K562 (cell line): ENCODE data around the gene MALAT1. TPM values are rescaled to one million over a fixed set of nuclear protein-coding genes. Genes with fewer than 3 reads are reported as not detected.
A peak's percentile ranks its signal among the peaks of the same experiment; 100 is the strongest.
"Not testable (repeated sequence)": the region's sequence is repeated elsewhere in the genome, so short reads cannot be mapped to it uniquely, and the experiment has no call there.

ENCODE experiments used
- ATF7 ChIP-seq: fragments of 450-650 bp; IDR thresholded peaks from 2 replicates; pipeline ENCODE4 v1.7.1; 2014; ENCODE audit warnings: mild to moderate bottlenecking, moderate library complexity
- BCOR ChIP-seq: fragments of 450-650 bp; IDR thresholded peaks from 2 replicates; pipeline ENCODE4 v1.6.1; 2016
- C11orf30 ChIP-seq: fragments of 450-650 bp; IDR thresholded peaks from 2 replicates; pipeline ENCODE4 v1.6.1; 2016; ENCODE audit warnings: low read depth, mild to moderate bottlenecking
- CEBPB ChIP-seq: fragments of 450-650 bp; IDR thresholded peaks from 2 replicates; pipeline ENCODE4 v1.6.1; 2016; ENCODE audit warnings: missing genetic modification characterization, missing compliant biosample characterization
- E2F8 ChIP-seq: fragments of 450-650 bp; IDR thresholded peaks from 2 replicates; pipeline ENCODE4 v1.7.1; 2018; ENCODE audit warnings: mild to moderate bottlenecking, low read depth; ENCODE audit not compliant: partially characterized antibody
- HDAC1 ChIP-seq, 2 experiments: fragments of 450-650 bp; IDR thresholded peaks; 2 replicates each; pipeline ENCODE4 v1.6.1; 2016 to 2017; ENCODE audit warnings: inconsistent platforms in 1 of 2, mild to moderate bottlenecking in 1 of 2, moderate library complexity in 1 of 2
- HDAC2 ChIP-seq: fragments of 450-650 bp; IDR thresholded peaks from 2 replicates; pipeline ENCODE4 v1.6.1; 2016; ENCODE audit warnings: mild to moderate bottlenecking
- KDM1A ChIP-seq, 2 experiments: fragments of 450-650 bp; IDR thresholded peaks; 2 replicates each; pipeline ENCODE4 v1.6.1; 2016; ENCODE audit warnings: mild to moderate bottlenecking in 2 of 2
- MTA1 ChIP-seq: fragments of 450-650 bp; IDR thresholded peaks from 2 replicates; pipeline ENCODE4 v1.6.1; 2017; ENCODE audit warnings: borderline replicate concordance
- PHF20 ChIP-seq: fragments of 450-650 bp; IDR thresholded peaks from 2 replicates; pipeline ENCODE4 v1.6.1; 2018; ENCODE audit not compliant: partially characterized antibody
- SMARCA5 ChIP-seq: fragments of 450-650 bp; IDR thresholded peaks from 2 replicates; pipeline ENCODE4 v1.6.1; 2016
- TRIM24 ChIP-seq, 2 experiments: fragments of 450-650 bp; IDR thresholded peaks; 2 replicates each; pipeline ENCODE4 v1.6.1; 2016
- ZNF644 ChIP-seq: fragments of 200-800 bp; sonication (Bioruptor generic); IDR thresholded peaks from 2 replicates; pipeline ENCODE4 v1.6.1; 2016; ENCODE audit warnings: low read depth, missing genetic modification characterization, missing compliant biosample characterization
- polyA plus RNA-seq, 8 experiments: library from polyadenylated mRNA; depleted of rRNA in 4 of 8; stranded (reverse) in 5 of 8; unstranded in 3 of 8; fragments of >200 nt; fragmentation: Nextera tagmentation in 2 of 8; fragmentation: Illumina TruSeq in 1 of 8; extraction: Ambion mirVana in 2 of 8; extraction: Trizol in 1 of 8; gene quantifications; 2 replicates each; pipeline versions ENCODE4 v1.2.1 to v1.2.3, GENCODE V29; 2011 to 2014; ENCODE audit warnings: inconsistent platforms in 1 of 8, missing spikeins in 1 of 8
- total RNA-seq, 7 experiments: library from RNA; depleted of rRNA in 6 of 7; stranded (reverse); fragments of >200 nt in 6 of 7; fragmentation: Illumina TruSeq in 2 of 7; extraction: Trizol in 2 of 7; gene quantifications; 2 replicates each; pipeline versions ENCODE4 v1.2.1 to v1.2.3, GENCODE V29; 2011 to 2021; ENCODE audit warnings: low replicate concordance in 1 of 7
- TF ChIP-seq, protein P1 (sequence below), 2 experiments: fragments of 450-650 bp in 1 of 2; sonication (generic) in 1 of 2; formaldehyde crosslinking in 1 of 2; IDR thresholded peaks in 1 of 2; conservative IDR thresholded peaks in 1 of 2; 2 replicates each; pipeline versions ENCODE4 v1.6.1 to v1.8.1; 2016 to 2023; ENCODE audit warnings: mild to moderate bottlenecking in 2 of 2, moderate library complexity in 2 of 2, inconsistent platforms in 1 of 2, missing genetic modification reagents in 1 of 2
- TF ChIP-seq, protein P2 (sequence below), 2 experiments: fragments of 450-650 bp; IDR thresholded peaks; 2 replicates each; pipeline ENCODE4 v1.6.1; 2016
- TF ChIP-seq, protein P3 (sequence below): fragments of 450-650 bp; IDR thresholded peaks from 2 replicates; pipeline ENCODE4 v1.6.1; 2016; ENCODE audit warnings: missing biosample characterization, missing genetic modification characterization

Gene MALAT1
- total and polyA plus RNA-seq, 9 of the 15 experiments (the other 6 are each of a cell fraction or from before 2014, with no cell fraction given) = 363 to 8,715 (median 2,351) TPM

DNA sequence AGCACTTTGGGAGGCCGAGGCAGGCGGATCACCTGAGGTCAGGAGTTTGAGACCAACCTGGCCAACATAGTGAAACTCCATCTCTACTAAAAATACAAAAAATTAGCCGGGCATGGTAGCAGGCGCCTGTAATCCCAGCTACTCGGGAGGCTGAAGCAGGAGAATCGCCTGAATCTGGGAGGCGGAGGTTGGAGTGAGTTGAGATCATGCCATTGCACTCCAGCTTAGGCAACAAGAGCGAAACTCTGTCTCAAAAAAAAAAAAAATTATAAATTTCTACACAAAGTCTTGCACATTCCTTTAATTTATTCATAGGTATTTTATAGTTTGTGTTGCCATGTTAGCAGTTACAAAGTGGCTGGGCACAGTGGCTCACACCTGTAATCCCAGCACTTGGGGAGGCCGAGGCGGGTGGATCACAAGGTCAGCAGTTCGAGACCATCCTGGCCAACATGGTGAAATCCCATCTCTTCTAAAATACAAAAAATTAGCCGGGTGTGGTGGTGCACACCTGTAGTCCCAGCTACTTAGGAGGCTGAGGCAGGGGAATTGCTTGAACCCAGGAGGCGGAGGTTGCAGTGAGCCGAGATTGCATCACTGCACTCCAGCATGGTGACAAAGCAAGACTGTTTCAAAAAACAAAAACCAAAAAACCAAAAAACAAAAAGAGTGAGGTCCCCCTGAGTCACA is 26.1 kb upstream of the MALAT1 start (continued):
- TF ChIP-seq, protein P1, sequence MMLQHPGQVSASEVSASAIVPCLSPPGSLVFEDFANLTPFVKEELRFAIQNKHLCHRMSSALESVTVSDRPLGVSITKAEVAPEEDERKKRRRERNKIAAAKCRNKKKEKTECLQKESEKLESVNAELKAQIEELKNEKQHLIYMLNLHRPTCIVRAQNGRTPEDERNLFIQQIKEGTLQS (IDR thresholded peaks at IDR 0.05) = peak; percentile 90
- TF ChIP-seq, protein P1 (CRISPR knock-in tag; conservative IDR thresholded peaks at IDR 0.05) = not testable (repeated sequence)
- TF ChIP-seq, protein P2, sequence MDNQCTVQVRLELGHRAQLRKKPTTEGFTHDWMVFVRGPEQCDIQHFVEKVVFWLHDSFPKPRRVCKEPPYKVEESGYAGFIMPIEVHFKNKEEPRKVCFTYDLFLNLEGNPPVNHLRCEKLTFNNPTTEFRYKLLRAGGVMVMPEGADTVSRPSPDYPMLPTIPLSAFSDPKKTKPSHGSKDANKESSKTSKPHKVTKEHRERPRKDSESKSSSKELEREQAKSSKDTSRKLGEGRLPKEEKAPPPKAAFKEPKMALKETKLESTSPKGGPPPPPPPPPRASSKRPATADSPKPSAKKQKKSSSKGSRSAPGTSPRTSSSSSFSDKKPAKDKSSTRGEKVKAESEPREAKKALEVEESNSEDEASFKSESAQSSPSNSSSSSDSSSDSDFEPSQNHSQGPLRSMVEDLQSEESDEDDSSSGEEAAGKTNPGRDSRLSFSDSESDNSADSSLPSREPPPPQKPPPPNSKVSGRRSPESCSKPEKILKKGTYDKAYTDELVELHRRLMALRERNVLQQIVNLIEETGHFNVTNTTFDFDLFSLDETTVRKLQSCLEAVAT (IDR thresholded peaks at IDR 0.05) = peak in 1 of 2 experiments; percentile 3; a peak in 1 of 4 replicates
- TF ChIP-seq MTA1 = 0 out of 2 replicates have a peak, but pooled peaks have one; percentile 33
- peak; percentile 5 for TF ChIP-seq E2F8
- peak; percentile 62; the same call in 1 of the 2 replicates for TF ChIP-seq BCOR
- 0 out of 2 replicates have a peak, but pooled peaks have one; percentile 5 for TF ChIP-seq ZNF644
- TF ChIP-seq, protein P3, sequence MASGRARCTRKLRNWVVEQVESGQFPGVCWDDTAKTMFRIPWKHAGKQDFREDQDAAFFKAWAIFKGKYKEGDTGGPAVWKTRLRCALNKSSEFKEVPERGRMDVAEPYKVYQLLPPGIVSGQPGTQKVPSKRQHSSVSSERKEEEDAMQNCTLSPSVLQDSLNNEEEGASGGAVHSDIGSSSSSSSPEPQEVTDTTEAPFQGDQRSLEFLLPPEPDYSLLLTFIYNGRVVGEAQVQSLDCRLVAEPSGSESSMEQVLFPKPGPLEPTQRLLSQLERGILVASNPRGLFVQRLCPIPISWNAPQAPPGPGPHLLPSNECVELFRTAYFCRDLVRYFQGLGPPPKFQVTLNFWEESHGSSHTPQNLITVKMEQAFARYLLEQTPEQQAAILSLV (tag) = 0 out of 2 replicates have a peak, but pooled peaks have one; percentile 51
- TF ChIP-seq HDAC2 = 0 out of 2 replicates have a peak, but pooled peaks have one; percentile 21
- peak; percentile 63 to 69; a peak in 3 of 4 replicates for TF ChIP-seq TRIM24 (IDR thresholded peaks at IDR 0.05)
- 0 out of 2 replicates have a peak, but pooled peaks have one; percentile 8 for TF ChIP-seq ATF7
- TF ChIP-seq CEBPB (tag) = peak; percentile 80
- peak; percentile 29; the same call in 1 of the 2 replicates for TF ChIP-seq SMARCA5
- peak in 1 of 2 experiments; percentile 31; a peak in 2 of 4 replicates for TF ChIP-seq HDAC1 (IDR thresholded peaks at IDR 0.05)
- peak; percentile 45 for TF ChIP-seq PHF20
- TF ChIP-seq C11orf30 = peak; percentile 36; the same call in 1 of the 2 replicates
- peak; percentile 48 to 61; a peak in 2 of 4 replicates for TF ChIP-seq KDM1A (IDR thresholded peaks at IDR 0.05)
